Medulla oblongata (tissue), 1 donor: ENCODE results near the gene TSHZ1.

Experiments
- DNase-seq: peaks from one replicate; pipeline ENCODE4 v3.0.0-alpha.2; 2015; ENCODE audit errors: extremely low spot score

The TSHZ1 gene

GRCh38 chr18:75246721-75247610, 36.4 kb downstream of the TSHZ1 start:
- DNase-seq: peak; percentile 31

- peak; percentile 67 for DNase-seq
Measured at GRCh38 chr18:75247611-75248421, 37.2 kb downstream of the TSHZ1 start.

GRCh38 chr18:75248426-75249174, 38.0 kb downstream of the TSHZ1 start:
- no peak for DNase-seq

- no peak for DNase-seq
Measured at GRCh38 chr18:75249175-75249518, 38.5 kb downstream of the TSHZ1 start.

- no peak for DNase-seq
Measured at GRCh38 chr18:75249672-75250470, 39.3 kb downstream of the TSHZ1 start.

- DNase-seq: no peak
Measured at GRCh38 chr18:75250471-75250821, 39.8 kb downstream of the TSHZ1 start.

GRCh38 chr18:75251466-75251865, 40.9 kb downstream of the TSHZ1 start:
- no peak for DNase-seq

- no peak for DNase-seq
Measured at GRCh38 chr18:75252136-75252535, 41.5 kb downstream of the TSHZ1 start.

GRCh38 chr18:75253043-75253442, 42.4 kb downstream of the TSHZ1 start:
- DNase-seq: no peak

GRCh38 chr18:75253784-75254183, 43.2 kb downstream of the TSHZ1 start:
- no peak for DNase-seq

GRCh38 chr18:75255094-75255493, 44.5 kb downstream of the TSHZ1 start:
- no peak for DNase-seq

GRCh38 chr18:75256376-75256775, 45.8 kb downstream of the TSHZ1 start:
- DNase-seq: no peak

GRCh38 chr18:75257605-75258004, 47.0 kb downstream of the TSHZ1 start:
- DNase-seq: no peak

GRCh38 chr18:75261430-75262223, 51.0 kb downstream of the TSHZ1 start:
- no peak for DNase-seq

- DNase-seq: no peak
Measured at GRCh38 chr18:75262511-75262910, 51.9 kb downstream of the TSHZ1 start.

- no peak for DNase-seq
Measured at GRCh38 chr18:75264195-75264594, 53.6 kb downstream of the TSHZ1 start.

- no peak for DNase-seq
Measured at GRCh38 chr18:75264926-75265597, 54.5 kb downstream of the TSHZ1 start.

- no peak for DNase-seq
Measured at GRCh38 chr18:75265872-75266271, 55.3 kb downstream of the TSHZ1 start.

- DNase-seq: no peak
Measured at GRCh38 chr18:75267643-75268363, 57.2 kb downstream of the TSHZ1 start.

GRCh38 chr18:75268364-75268646, 57.7 kb downstream of the TSHZ1 start:
- no peak for DNase-seq
